HG03159 (cell line): ENCODE results near the gene MPV17L.
"Not testable (repeated sequence)": the region's sequence is repeated elsewhere in the genome, so short reads cannot be mapped to it uniquely, and the experiment has no call there.

ENCODE experiments used
- ATAC-seq: cut with Tn5 transposase; IDR thresholded peaks from one replicate; pipeline ENCODE4 v1.9.1; 2021; ENCODE audit warnings: mild to moderate bottlenecking, moderate library complexity; ENCODE audit not compliant: unreplicated experiment

The MPV17L gene

DNA sequence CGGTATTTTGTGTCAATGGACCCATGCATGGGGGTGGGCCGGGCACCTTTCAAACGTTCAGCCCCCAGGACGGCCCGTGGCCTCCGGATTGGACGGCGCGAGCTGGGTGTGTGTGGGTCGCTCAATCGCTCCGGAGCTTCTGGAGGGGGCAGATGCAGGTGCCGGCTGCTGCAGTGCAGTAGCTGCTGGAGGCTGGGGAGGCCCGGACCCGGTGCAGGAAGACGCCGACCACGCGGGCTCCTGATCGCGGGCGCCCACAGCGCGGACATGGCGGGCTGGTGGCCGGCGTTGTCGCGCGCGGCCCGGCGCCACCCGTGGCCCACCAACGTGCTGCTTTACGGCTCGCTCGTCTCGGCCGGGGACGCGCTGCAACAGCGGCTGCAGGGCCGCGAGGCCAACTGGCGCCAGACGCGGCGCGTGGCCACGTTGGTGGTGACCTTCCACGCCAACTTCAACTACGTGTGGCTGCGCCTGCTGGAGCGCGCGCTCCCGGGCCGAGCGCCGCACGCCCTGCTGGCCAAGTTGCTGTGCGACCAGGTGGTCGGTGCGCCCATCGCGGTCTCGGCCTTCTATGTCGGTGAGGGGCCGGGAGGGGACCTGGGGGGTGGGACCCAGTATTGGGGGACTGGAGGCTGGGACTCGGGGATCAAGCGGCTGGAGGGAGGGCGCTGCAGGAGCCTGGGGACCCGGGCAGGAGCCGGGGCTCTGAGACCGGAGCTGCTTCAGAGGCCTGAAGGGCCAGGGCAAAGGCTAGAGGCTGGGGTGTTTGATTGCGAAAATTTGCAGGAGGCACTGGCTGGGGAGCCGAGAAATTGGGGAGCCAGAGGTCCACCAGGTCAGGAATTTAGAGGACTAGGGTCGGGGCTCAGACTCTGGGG, at the start of gene MPV17L:
Gene MPV17L (plus strand): TSS at position 124 of the 878 bp plus-strand sequence. CDS start 144 bp downstream, at position 268.
- not testable (repeated sequence) for ATAC-seq

DNA sequence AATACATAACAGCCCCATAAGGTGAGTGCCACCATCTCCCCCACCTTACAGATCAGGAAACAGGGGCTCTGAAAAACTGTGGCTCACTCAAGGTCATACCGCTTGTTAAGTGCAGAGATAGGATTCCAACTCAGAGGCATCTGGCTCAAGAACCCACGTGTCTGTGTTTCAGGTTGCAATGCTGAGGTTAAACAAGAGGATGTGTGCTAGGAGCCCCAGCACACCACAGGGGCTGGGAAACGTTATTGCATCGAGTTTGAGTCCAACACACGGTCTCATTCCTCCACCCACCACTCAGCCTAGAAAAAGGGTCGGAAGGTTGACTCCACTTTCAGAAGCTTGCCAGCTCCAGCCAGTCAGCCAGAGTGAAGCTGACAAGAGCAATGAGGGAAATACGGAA, 46.8 kb upstream of the MPV17L start:
- not testable (repeated sequence) for ATAC-seq

DNA sequence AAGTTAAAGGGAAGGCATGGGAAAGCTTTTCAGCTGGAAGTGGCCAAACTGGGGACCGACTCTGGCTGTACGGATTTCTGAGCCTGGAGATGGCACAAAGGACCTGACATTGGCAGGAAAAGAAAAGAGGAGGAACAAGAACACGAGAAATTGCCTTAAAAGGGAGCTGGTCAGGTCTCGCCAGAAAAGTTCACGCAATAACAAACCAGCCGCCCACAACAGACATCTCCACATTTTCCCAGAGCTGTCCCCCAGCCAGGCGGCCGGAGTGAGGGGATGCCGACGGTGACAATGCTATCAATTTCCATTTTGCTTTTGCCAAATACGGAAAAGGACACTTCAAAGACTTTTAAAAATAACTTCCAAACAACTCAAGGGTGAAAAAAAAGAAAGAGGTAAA, 44.3 kb upstream of the MPV17L start:
- not testable (repeated sequence) for ATAC-seq

DNA sequence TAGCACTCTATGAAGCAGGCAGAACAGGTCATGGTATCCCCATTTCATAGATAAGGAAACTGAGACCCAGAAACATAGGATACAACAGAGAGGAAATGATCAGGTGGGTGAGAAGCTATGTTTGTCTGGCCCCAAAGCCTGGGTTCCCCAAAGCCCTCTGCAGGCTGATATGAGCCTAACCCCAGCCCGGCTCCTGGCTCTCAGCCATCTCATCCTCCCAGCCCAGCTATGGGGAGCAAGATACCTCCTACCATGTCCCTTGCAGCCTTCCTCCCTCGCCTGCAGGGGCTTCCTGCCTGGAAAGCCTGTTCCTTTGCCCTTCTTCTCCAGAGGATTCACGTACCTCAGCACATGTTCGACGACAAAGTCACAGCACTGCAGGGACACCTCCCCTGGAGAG, 43.8 kb upstream of the MPV17L start:
- not testable (repeated sequence) for ATAC-seq

DNA sequence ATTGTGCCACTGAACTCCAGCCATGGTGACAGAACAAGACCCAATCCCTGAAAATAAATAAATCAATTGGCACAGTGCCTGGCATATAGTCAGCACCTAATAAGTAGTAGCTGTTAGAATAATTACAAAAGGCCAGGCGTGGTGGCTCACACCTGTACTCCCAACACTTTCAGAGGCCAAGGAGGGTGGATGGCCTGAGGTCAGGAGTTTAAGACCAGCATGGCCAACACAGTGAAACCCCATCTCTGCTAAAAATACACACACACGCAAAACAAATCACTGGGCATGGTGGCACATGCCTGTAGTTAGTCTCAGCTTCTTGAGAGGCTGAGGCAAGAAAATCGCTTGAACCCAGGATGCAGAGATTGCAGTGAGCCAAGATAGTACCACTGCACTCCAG, 42.7 kb upstream of the MPV17L start:
- ATAC-seq = not testable (repeated sequence)

DNA sequence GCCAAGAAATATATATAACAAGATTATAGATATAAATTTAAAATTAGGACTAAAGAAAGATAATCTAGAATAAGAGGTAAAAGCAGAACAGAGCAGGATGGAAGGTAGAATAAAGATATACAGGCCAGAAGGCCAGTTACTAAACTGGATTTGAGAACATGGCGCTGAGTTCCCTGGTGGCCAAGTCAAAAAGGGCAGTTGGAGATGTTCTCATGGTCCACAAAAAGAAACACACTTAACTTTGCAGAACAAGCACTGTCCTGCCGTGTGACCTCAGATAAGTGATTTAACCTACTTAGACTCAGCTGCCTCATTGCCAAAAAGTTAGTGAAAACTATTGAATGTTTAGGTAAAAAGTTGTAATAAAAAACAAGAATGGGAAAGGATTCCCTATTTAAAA, 40.7 kb upstream of the MPV17L start:
- ATAC-seq = not testable (repeated sequence)

DNA sequence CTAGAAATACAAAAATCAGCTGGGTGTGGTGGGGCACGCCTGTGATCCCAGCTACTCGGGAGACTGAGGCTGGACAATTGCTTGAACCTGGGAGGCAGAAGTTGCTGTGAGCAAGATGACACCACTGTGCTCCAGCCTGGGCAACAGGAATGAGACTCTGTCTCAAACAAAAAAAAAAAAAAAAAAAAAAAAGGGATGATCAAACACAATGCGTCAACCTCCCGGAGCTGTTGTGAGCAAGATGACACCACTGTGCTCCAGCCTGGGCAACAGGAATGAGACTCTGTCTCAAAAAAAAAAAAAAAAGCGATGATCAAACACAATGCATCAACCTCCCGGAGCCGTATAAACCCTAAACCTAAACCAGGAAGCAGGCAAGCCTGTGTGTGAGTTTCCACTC, 38.1 kb upstream of the MPV17L start:
- ATAC-seq = not testable (repeated sequence)

DNA sequence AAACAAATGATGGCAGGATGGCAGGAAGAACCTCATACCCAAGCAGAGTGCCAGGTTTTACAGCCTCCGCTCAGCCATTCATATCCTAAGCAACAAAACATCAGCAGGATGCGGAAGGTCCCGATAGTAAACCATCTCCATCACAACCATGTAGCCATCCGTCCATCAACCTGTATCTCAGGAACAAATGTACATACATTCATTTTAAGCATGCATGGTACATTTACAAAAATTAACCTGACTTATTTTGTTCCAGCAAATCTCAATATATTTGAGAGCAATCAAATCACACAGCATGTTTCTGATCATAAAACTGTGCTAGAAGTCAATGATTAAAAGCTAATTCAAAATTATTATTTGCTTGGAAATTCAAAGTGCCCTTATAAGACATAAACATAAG, 17.4 kb upstream of the MPV17L start, which contains the start of gene NPIPA5:
Gene NPIPA5 (minus strand): TSS at position 101 of the 400 bp plus-strand sequence. CDS start 0 bp downstream, at position 101.
- ATAC-seq = not testable (repeated sequence)

DNA sequence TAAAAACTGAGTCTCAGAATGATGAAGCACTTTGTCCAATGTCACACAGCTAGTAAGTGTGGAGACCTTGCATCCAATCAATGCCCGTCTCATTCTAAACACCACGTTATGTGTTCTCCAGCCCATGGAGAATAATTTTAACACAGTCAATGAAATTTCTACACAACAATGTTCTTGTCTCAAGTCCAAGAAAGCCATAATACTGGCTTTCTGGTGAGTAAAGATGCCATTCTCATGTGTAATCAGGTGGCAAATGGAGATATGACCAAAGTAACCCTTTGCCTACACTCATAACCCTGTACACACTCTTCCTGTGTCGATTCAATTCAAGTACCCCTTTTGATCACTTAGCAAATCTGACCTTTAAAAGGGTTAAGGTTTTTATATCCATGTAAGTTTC, 12.7 kb upstream of the MPV17L start:
- ATAC-seq = not testable (repeated sequence)

DNA sequence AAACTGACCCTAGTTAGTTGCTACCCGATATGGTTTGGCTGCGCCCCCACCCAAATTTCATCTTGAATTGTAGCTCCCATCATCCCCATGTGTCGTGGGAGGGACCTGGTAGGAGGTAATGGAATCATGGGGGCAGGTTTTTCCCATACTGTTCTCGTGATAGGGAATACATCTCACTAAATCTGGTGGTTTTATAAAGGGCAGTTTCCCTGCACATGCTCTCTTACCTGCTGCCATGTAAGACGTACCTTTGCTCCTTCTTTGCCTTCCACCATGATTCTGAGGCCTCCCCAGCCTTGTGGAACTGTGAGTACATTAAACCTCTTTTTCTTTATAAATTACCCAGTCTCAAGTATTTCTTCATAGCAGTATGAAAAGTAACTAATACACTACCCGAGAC, 7.5 kb upstream of the MPV17L start:
- not testable (repeated sequence) for ATAC-seq

DNA sequence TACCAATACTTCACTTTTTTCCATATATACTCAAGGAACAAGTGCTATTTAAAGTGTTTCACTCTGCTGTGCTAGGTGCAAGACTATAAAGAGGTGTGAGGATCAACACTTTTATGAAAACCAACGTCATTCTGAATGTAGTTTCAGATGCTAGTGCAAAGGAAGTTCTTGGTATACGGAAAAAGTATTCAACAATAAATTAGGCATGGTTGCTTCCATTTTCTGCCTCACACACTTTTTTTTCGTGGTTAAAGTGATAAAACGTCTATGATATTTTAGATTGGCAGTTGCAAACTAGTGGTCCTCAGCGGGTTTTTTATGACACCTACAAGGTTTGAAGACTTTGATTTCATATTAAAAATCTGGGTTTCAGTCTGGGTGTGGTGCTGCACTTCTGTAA, 5.6 kb upstream of the MPV17L start:
- ATAC-seq = not testable (repeated sequence)

DNA sequence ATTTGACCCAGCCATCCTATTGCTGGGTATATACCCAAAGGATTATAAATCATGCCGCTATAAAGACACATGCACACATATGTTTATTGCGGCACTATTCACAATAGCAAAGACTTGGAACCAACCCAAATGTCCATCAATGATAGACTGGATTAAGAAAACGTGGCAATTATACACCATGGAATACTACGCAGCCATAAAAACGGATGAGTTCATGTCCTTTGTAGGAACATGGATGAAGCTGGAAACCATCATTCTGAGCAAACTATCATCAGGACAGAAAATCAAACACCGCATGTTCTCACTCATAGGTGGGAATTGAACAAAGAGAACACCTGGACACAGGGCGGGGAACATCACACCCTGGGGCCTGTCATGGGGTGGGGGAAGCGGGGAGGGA, 2.5 kb upstream of the MPV17L start:
- not testable (repeated sequence) for ATAC-seq

DNA sequence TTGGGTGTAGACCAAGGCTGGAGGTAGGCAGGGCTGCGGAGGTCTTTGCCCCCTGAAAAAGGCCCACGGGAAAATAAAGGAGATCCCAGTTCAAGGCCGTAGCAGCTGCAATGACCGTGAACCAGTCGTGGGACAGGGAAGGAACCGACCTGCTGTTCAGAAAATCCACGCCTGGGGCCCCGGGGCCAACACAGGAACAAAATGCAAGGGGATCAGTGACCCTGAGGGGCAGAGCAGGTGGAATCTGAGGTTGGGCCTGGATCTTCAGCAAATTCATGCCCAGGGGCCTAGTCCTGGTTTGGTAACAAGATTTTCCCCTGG, 915 bp downstream of the MPV17L start:
- not testable (repeated sequence) for ATAC-seq

DNA sequence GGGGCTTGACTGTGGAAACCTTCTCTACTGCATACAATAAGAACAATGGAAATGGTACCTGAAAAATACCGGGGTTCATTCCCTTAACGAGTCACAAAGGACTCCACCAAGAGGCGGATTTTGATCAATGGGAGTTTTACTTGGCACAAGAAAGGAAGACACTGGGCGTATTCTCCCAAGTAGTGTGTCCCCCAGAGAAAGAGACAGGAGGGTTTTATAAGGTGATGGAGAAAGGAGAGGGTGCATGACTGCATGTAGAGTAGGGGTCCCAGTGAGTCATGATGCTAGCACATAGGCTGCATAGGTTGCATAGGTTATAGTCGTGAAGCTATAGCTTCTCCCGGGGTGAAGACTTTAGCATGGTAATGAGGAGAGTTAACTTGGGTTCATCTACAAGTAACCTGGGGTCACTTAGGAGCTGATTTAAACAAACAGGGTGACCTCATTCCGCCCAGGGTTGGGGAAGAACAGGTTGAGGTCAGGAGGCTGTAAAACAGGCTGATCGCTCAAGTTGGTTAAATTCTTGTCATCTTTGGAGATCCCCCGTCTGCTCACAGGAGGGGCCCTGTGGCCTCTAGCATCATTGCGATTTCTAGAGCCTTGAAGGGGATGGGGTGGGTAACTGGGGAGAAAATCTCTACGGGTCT, 1.5 kb downstream of the MPV17L start:
- ATAC-seq = no peak

DNA sequence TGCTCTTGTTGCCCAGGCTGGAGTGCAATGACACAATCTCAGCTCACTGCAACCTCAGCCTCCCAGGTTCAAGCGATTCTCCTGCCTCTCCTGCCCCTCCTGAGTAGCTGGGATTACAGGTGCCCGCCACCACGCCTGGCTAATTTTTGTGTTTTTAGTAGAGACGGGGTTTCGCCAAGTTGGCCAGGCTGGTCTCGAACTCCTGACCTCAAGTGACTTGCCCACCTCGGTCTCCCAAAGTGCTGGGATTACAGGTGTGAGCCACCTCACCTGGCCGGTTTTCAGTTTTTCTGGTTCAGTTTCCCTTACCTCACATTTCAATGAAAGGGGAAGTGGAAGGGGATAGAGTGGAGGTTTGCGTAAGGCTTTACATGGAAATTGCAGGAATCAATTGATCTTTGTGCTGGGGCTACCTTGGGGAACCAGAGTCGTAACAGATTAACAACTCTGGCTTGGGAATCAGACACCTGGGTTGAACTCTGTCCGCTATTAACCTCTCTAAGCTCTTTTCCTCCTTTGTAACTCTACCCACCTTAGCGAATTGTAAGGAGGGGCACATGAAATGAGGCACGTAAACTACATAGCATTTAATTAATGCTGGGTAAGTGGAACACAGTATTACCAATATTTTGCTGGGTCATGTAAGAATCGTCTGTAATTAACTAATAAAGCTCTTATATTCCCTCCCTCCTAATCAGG, 3.2 kb downstream of the MPV17L start:
- no peak for ATAC-seq

DNA sequence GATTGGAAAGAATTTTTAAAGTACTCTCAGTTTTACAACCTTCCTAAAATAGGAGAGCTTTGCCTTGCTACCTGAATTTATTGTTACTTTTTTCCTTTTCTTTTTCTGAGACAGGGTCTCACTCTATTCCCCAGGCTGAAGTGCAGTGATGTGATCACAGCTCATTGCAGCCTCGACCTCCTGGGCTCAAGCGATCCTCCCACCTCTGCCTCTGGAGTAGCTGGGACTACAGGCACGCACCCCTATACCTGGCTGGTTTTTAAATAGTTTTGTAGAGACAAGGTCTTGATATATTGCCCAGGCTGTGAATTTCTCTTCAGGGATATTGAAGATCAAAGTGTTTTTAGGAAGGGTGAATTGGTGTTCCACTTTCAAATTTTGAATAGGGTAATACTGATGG, 3.8 kb downstream of the MPV17L start:
- no peak for ATAC-seq

DNA sequence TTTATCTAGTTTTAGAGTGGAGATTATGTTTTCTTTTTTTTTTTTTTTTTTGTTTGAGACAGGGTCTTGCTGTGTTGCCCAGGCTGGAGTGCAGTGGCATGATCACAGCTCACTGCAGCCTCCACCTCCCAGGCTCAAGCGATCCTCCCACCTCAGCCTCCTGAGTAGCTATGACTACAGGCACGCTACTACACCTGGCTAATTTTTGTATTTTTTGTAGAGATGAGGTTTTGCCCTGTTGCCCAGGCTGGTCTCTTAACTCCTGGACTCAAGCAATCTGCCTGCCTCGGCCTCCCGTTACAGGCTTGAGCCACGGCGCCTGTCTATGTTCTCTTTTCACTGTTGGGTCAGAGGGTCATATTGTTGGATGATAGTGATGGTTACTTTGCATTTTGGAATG, 4.8 kb downstream of the MPV17L start:
- not testable (repeated sequence) for ATAC-seq

DNA sequence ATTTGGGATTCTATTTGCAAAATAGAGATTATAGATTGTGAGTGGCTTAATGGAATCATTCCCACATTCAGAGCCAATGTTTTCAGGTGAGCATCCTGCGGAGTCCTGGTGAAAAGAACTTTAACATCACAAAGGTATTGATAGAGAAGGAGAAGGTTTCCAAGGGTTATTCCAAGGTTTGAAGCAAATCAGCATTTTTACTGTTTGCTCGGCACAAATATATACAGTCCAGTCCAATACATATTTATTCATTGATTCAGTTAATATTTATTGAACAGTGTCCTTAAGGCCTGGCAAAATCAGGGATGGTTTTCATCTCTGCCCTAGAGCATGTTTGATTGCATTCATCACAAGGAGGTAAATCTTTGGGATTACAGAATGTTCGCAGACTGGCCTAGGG, 6.4 kb downstream of the MPV17L start:
- no peak for ATAC-seq

DNA sequence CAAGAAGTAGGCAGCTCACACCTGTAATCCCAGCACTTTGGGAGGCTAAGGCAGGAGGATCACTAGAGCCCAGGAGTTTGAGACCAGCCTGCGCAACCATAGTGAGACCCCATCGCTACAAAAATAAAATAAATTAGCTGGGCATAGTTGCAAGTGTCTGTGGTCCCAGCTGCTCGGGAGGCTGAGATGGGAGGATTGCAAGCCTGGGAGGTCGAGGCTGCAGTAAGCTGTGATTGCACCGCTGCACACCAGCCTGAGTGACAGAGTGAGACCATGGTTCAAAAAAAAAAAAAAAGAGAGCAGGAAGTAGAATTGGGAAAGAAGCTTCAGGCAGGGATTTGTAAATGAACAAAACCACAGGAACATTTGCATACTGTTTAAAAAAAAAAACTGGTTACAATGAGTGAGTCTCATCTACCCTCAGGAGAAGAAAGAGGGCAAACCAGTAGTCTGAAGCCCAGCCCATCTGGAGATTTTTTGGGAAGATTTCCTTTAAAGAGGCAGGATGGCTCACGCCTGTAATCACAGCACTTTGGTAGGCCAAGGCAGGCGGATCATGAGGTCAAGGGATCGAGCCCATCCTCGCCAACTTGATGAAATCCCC, 7.9 kb downstream of the MPV17L start:
- ATAC-seq = no peak

DNA sequence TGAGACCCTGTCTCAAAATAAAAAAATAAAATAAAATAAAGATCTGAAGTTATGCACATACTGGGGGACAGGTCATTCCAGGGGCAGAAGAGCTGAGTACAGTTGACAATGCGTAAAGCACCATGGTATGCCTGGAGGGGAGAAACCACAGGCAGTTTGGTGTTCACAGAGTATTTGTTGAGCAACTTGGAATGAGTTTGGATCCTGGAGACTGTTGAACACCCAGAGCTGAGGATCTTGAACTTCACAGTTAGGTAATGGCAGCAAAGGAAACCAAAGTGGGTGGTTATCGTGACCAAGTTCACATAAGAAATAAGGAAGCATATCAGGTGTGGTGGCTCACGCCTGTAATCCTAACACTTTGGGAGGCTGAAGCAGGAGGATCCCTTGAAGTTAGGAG, 8.5 kb downstream of the MPV17L start:
- not testable (repeated sequence) for ATAC-seq

DNA sequence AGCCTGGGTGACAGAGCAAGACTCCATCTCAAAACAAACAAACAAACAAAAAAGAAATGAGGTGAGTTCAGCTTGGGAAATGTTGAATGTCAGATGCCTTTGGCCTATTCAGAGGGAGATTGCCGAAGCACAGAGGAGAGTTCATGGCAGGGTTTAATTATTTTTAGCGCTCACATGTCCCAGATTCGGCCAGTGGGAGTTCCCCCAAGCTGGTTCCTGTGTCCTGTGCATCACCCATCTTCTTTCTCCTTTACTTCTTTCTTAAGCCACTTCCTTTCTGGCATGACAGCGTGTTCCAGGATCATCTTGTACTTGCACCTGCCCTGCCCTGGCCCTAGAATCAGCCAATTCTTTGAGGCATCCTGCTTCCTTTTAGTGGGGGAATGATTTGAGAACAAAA, 9.2 kb downstream of the MPV17L start:
- ATAC-seq = no peak
